Suprapubic skin (tissue), 3 donors: ENCODE results near the gene CCDC150.

Source experiments
- EP300 ChIP-seq: sonication (generic); formaldehyde crosslinking; IDR thresholded peaks from one replicate; pipeline ENCODE4 v1.6.1; 2017; ENCODE audit warnings: antibody characterized with exemption
- TF ChIP-seq, protein P1 (sequence below), 2 donors: fragments of 200-600 bp in 1 of 2; fragments of 450-650 bp in 1 of 2; sonication (generic) in 1 of 2; IDR thresholded peaks; one replicate each; pipeline ENCODE4 v1.5.1; 2016 to 2019; ENCODE audit warnings: antibody characterized with exemption in 2 of 2, mild to moderate bottlenecking in 1 of 2, moderate library complexity in 1 of 2

DNA sequence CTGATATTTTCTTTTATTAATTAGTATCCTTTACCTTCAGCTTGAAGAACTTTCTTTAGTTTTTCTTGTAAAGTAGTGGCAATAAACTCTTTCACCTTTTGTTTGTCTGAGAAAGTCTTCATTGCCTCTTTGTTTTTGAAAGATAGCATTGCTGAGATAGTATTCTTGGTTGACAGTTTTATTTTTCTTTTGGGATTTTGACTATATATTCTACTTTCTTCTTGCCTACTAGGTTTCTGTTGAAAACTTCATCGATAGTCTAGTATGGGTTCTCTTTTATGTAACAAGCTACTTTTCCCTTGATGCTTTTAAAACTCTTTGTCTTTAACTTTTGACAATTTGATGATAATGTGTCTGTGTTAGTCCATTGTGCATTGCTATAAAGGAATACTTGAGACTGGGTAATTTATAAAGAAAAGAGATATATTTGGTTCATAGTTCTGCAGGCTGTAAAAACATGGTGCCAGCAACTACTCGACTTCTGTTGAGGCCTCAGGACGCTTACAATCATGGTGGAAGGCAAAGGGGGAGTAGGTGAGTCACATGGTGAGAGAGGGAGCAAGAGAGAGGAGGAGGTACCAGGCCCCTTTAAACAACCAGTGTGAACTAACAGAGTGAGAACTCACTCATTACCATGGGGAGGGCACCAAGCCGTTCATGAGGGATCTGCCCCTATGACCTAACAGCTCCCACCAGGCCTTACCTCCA, 12.0 kb downstream of the CCDC150 start:
- TF ChIP-seq, protein P1, sequence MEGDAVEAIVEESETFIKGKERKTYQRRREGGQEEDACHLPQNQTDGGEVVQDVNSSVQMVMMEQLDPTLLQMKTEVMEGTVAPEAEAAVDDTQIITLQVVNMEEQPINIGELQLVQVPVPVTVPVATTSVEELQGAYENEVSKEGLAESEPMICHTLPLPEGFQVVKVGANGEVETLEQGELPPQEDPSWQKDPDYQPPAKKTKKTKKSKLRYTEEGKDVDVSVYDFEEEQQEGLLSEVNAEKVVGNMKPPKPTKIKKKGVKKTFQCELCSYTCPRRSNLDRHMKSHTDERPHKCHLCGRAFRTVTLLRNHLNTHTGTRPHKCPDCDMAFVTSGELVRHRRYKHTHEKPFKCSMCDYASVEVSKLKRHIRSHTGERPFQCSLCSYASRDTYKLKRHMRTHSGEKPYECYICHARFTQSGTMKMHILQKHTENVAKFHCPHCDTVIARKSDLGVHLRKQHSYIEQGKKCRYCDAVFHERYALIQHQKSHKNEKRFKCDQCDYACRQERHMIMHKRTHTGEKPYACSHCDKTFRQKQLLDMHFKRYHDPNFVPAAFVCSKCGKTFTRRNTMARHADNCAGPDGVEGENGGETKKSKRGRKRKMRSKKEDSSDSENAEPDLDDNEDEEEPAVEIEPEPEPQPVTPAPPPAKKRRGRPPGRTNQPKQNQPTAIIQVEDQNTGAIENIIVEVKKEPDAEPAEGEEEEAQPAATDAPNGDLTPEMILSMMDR (IDR thresholded peaks at IDR 0.05), result no peak
- TF ChIP-seq EP300, result no peak
